Measurements from ENCODE around the gene TMEM86B. TPM values are rescaled to one million over a fixed set of nuclear protein-coding genes. Genes with fewer than 3 reads are reported as not detected.

The TMEM86B gene
- total RNA-seq, 6 experiments from 2014 or later = 8.8 to 22.2 (median 14.0) TPM

DNA sequence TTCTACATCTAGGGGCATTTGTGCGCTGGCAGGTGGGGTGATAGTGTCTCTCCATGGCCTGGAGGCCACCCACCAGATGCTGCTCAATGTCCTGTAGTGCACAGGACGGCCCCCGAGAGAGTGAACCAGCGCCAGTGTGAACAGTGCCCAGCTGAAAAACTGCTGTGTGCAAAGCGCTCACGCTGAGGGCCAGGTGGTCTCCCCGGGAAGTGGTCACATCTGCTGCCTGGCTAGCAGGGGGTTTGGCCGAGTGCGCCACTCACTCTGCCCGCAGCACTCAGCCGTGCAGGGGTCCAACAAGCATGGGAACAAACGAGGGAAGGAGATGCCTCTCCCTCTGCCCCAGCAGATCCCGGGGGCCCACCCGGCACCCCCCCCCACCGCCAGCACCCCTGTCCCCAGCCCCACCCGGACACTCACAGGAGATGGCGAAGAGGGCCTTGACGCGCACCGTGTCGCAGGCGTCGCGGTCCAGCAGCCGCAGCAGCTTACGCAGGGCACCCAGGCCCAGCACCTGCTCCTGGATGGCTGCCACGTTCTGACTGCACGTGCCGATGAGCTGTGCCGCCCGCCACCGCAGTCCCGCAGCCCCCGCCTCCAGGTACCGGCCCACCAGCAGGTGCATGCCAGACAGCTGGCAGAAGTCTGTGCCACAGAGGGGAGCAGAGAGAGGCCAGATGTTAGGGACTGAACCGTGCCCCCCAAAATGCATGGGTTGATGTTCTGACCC is 45.6 kb upstream of the TMEM86B start:
- no peak overlapping the region for H3K4me3 ChIP-seq
- H3K36me3 ChIP-seq = peaks cover 0 to 6% (median 0%) of the 10 kb centered on the region in 4 donors
- intact Hi-C loops (cut with DNase I) = no loop called here
- H3K4me1 ChIP-seq = peaks cover 0 to 1% (median 0%) of the 10 kb centered on the region in 4 donors
- whole genome bisulfite sequencing (ENCODE audit: insufficient coverage, low coverage, low lambda C conversion rate, missing lambda C conversion rate) = no CpG with 5 or more reads among the region's 36 CpGs
- no peak overlapping the region for H3K27ac ChIP-seq
- TF ChIP-seq, protein P1, sequence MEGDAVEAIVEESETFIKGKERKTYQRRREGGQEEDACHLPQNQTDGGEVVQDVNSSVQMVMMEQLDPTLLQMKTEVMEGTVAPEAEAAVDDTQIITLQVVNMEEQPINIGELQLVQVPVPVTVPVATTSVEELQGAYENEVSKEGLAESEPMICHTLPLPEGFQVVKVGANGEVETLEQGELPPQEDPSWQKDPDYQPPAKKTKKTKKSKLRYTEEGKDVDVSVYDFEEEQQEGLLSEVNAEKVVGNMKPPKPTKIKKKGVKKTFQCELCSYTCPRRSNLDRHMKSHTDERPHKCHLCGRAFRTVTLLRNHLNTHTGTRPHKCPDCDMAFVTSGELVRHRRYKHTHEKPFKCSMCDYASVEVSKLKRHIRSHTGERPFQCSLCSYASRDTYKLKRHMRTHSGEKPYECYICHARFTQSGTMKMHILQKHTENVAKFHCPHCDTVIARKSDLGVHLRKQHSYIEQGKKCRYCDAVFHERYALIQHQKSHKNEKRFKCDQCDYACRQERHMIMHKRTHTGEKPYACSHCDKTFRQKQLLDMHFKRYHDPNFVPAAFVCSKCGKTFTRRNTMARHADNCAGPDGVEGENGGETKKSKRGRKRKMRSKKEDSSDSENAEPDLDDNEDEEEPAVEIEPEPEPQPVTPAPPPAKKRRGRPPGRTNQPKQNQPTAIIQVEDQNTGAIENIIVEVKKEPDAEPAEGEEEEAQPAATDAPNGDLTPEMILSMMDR (IDR thresholded peaks at IDR 0.05) = no peak
- TF ChIP-seq POLR2A (IDR thresholded peaks at IDR 0.05) = no peak
- ATAC-seq = no peak
- H3K27me3 ChIP-seq = no peaks in the 10 kb centered on the region
- H3K9me3 ChIP-seq = no peaks in the 10 kb centered on the region
- DNase-seq = no peak

DNA sequence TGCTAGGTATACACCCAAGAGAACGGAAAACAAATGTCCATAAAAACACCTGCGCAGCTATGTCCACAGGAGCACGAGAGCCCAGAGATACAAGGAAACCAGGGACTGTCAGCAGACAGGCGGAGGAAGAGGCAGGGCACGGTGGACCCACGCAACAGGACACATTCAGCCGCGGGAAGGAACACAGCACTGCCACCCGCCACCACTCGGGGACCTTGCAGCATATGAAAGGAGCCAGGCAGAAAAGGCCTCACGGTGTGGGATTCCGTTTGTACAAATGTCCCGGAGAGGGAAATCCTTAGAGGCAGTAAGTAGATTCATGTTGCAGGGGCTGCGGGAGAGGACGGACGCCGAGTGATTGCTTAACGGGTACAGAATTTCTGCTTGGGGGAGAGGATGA is 43.6 kb upstream of the TMEM86B start:
- no peak for DNase-seq
- 93% methylated on average over 15 of the region's 18 CpGs for WGBS (ENCODE audit: insufficient coverage, low coverage, low lambda C conversion rate, missing lambda C conversion rate)
- no peak for ATAC-seq
- TF ChIP-seq, protein P1 (IDR thresholded peaks at IDR 0.05) = no peak
- TF ChIP-seq POLR2A (IDR thresholded peaks at IDR 0.05) = no peak
- Histone ChIP-seq H3K27ac (no peak overlapping the region), H3K4me1 (no peaks in the 10 kb centered on the region), H3K4me3 (no peak overlapping the region), H3K36me3 (no peaks in the 10 kb centered on the region), H3K27me3 (no peaks in the 10 kb centered on the region), H3K9me3 (no peaks in the 10 kb centered on the region)
- intact Hi-C loops (cut with DNase I) = no loop called here

DNA sequence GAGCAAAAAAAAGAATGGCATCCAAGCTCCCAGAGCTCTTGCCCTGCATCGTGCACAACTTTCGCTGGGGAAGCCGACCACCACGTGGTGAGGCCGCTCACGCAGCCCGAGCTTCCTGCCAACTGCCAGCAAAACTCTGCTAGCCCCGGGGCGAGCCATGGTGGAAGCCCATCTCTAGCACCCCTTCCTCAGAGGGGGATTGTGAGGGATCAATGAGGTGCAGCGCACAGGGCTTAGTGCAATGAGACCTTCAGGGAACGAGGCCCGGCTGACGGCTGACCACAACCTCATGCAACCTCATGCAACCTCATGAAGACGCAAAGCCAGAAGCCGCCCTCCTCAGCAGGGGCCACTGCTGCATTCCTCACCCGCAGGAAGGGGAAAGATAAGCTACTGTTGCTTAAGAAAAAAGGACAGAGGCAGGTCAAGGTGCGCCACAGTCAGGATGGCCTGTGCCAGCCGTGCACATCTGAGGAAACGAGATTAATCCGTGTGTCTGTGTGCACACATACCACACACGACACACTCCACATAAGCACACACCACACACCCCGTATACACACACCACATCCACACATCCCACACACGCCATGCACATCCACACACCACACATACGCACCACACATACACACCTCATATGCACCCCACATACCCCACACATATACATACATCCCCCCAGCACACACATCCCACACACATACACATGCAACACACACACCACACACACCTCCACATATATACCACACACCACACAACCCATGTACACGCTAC is 41.8 kb upstream of the TMEM86B start:
- Histone ChIP-seq H3K27me3 (no peaks in the 10 kb centered on the region), H3K4me1 (no peaks in the 10 kb centered on the region), H3K36me3 (no peaks in the 10 kb centered on the region), H3K9me3 (no peaks in the 10 kb centered on the region), H3K27ac (no peak overlapping the region), H3K4me3 (no peak overlapping the region)
- TF ChIP-seq, protein P1 (IDR thresholded peaks at IDR 0.05) = no peak
- no peak for TF ChIP-seq POLR2A (IDR thresholded peaks at IDR 0.05)
- 99% methylated on average over 8 of the region's 25 CpGs for WGBS (ENCODE audit: insufficient coverage, low coverage, low lambda C conversion rate, missing lambda C conversion rate)
- no peak for ATAC-seq
- DNase-seq = no peak
- intact Hi-C loops (cut with DNase I) = no loop called here

DNA sequence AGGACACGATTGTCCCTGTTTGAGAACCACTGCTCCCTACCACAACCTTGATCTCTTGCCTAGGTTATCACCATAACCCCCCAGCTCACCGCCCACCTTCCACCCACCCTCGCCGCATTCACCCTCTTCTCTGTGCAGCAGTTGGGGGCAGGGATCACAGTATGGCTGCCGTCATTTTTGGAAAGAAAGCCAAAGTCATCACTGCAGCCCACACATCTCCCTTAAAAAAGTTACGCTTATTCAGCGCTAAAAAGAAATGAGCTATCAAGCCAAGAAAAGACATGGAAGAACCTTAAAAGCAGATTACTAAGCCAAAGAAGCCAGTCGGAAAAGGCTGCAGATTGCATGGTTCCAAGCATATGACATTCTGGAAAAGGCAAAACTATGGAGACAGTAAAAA is 40.7 kb upstream of the TMEM86B start:
- intact Hi-C loops (cut with DNase I) = no loop called here
- TF ChIP-seq, protein P1 (IDR thresholded peaks at IDR 0.05) = no peak
- TF ChIP-seq POLR2A (IDR thresholded peaks at IDR 0.05) = no peak
- Histone ChIP-seq H3K36me3 (no peaks in the 10 kb centered on the region), H3K9me3 (no peaks in the 10 kb centered on the region), H3K4me3 (no peak overlapping the region), H3K27me3 (no peaks in the 10 kb centered on the region), H3K4me1 (no peaks in the 10 kb centered on the region), H3K27ac (no peak overlapping the region)
- DNase-seq = no peak
- ATAC-seq = no peak
- 90% methylated on average over 7 of the region's 8 CpGs for WGBS (ENCODE audit: insufficient coverage, low coverage, low lambda C conversion rate, missing lambda C conversion rate)

All from right lobe of liver (tissue), 6 donors.